Dermis microvascular lymphatic vessel endothelial cell (primary cell): ENCODE measurements around the gene HSFX2. TPM values are rescaled to one million over a fixed set of nuclear protein-coding genes. Genes with fewer than 3 reads are reported as not detected.
"Not testable (repeated sequence)": the region's sequence is repeated elsewhere in the genome, so short reads cannot be mapped to it uniquely, and the experiment has no call there.

Source experiments
- DNase-seq, 2 donors: peaks; one replicate each; pipeline versions ENCODE4 v3.0.0 to v3.0.0-alpha.2; 2010; ENCODE audit warnings: low read depth in 2 of 2
- total RNA-seq: library from RNA; depleted of rRNA; stranded (reverse); fragments of >200 nt; gene quantifications from 2 replicates; pipeline ENCODE4 v1.2.1, GENCODE V29; 2014

The HSFX2 gene
- total RNA-seq, 1 donor from 2014 or later = 0.26 TPM

GRCh38 chrX:149590993-149591392, 4.1 kb downstream of the HSFX2 start:
- DNase-seq = not testable (repeated sequence)

GRCh38 chrX:149587359-149587758, 7.8 kb downstream of the HSFX2 start, which contains the start of gene MAGEA9B:
Gene MAGEA9B (minus strand): TSS chrX:149587459. CDS start chrX:149583179, 4,280 bp downstream.
- not testable (repeated sequence) for DNase-seq

GRCh38 chrX:149585631-149586030, 9.5 kb downstream of the HSFX2 start:
- DNase-seq = not testable (repeated sequence)

GRCh38 chrX:149573456-149573855, 21.7 kb downstream of the HSFX2 start:
- DNase-seq = not testable (repeated sequence)

GRCh38 chrX:149572743-149573142, 22.4 kb downstream of the HSFX2 start:
- no peak for DNase-seq

GRCh38 chrX:149571770-149572169, 23.3 kb downstream of the HSFX2 start:
- no peak for DNase-seq

GRCh38 chrX:149570668-149571067, 24.4 kb downstream of the HSFX2 start:
- no peak for DNase-seq

GRCh38 chrX:149569770-149570169, 25.3 kb downstream of the HSFX2 start:
- DNase-seq = no peak

GRCh38 chrX:149568701-149569296, 26.3 kb downstream of the HSFX2 start:
- no peak for DNase-seq

GRCh38 chrX:149567621-149568417, 27.3 kb downstream of the HSFX2 start:
- no peak for DNase-seq

- no peak for DNase-seq
These were observed 31.8 kb downstream of the HSFX2 start for GRCh38 chrX:149563359-149563758.

- DNase-seq = not testable (repeated sequence)
These were observed 39.9 kb downstream of the HSFX2 start for GRCh38 chrX:149555251-149555650.

GRCh38 chrX:149551939-149552248, 43.2 kb downstream of the HSFX2 start:
- DNase-seq = not testable (repeated sequence)

GRCh38 chrX:149551245-149551938, 43.7 kb downstream of the HSFX2 start:
- not testable (repeated sequence) for DNase-seq

GRCh38 chrX:149550454-149550853, 44.7 kb downstream of the HSFX2 start:
- not testable (repeated sequence) for DNase-seq

GRCh38 chrX:149549701-149550100, 45.4 kb downstream of the HSFX2 start, which contains the start of gene HSFX3:
Gene HSFX3 (minus strand): TSS chrX:149549924. CDS start chrX:149549852, 72 bp downstream.
- not testable (repeated sequence) for DNase-seq

GRCh38 chrX:149547782-149548181, 47.3 kb downstream of the HSFX2 start:
- DNase-seq = not testable (repeated sequence)

GRCh38 chrX:149546962-149547361, 48.2 kb downstream of the HSFX2 start:
- DNase-seq = not testable (repeated sequence)

- peak in 1 of 2 donors; percentile 26 for DNase-seq
These were observed 49.3 kb downstream of the HSFX2 start for GRCh38 chrX:149545545-149546543.
